T47D (cell line): Measurements from ENCODE around the gene SETX.

ENCODE experiments used
- DNase-seq, 2 experiments: peaks; one replicate each; pipeline versions ENCODE4 v3.0.0 to v3.0.0-alpha.2; 2011 to 2012; ENCODE audit warnings: low read depth in 1 of 2, low spot score in 1 of 2
- JUND ChIP-seq: IDR thresholded peaks from 2 replicates; pipeline ENCODE4 v1.6.1; 2012; ENCODE audit warnings: low read depth
- in situ Hi-C: cut with HindIII; loops from 2 replicates; pipeline ENCODE4 v1.10.0; 2016; ENCODE audit warnings: low sequenced_read_pairs, low pct_unique_long_range_greater_than_20kb

The SETX gene

GRCh38 chr9:132239999-132240840, 114.6 kb downstream of the SETX start:
- TF ChIP-seq JUND = no peak
- in situ Hi-C loops = no loop called here
- DNase-seq = no peak

DNA sequence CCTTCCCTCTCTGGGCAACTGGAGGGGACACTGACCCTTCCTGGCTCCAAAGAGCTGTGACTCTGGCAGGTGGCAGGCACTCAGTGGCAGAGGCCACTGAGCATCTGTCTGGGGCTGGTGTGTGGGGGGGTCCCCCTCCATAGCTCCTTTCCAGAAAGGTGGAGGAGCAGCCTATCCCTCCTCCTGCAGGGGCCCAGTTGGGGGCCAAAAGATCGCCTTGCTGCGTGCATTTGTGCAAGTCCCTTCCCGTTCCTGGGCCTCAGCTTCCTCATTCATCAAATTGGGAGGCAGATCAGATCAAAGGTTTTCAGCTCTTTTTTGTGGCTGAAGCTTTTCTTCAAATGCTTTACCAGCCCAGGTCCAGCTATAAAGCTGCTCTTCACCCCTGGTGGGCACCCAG, 115.3 kb downstream of the SETX start:
- no peak for TF ChIP-seq JUND
- no peak for DNase-seq
- in situ Hi-C loops = no loop called here

GRCh38 chr9:132238992-132239391, 115.8 kb downstream of the SETX start:
- no peak for DNase-seq
- no peak for TF ChIP-seq JUND
- in situ Hi-C loops = no loop called here

DNA sequence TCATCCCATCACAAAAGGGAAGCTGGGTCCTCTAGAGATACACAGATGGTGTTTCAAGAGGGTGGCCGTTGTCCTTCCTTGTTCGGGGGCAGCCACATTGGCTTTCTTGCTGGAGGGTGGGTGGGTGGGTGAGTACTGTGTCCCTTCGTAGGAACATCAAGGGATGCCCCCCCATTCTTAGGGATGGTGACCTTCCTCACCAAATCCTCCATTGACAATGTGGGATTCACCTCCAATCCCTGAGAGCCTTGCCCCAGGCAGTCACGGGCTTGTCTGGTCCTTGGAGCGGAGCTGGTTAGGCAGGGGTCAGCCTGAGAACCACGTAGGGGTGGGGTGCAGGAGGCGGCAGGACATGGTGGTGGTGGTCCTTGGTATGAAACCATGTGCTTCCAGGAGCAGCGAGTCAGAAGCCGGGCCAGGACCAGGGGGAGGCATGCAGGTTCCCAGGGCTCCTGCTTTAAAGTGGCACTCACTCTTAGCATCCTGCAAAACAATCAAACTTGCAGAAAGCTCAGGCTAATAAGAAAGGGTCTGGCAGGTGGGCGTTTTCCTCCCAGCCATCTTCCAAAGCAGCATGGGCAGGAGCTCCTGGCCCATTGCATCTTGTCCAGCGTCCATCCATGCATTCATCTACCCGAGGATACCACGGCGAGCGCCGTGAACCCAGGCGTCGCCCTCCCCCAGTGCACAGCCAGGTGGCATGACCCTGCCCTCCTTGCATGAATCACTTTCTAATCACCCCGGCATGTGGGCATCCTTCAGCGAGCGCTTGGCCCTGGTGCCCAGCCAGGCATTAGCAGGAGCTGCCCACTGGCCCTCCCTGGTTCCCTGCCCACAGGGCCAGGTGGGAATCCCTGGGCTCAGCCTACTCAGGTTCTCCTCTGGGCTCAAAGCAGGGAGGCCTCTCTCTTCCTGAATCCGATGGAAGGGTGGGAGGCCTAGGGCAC, 116.5 kb downstream of the SETX start:
- no peak for TF ChIP-seq JUND
- in situ Hi-C loops = no loop called here
- no peak for DNase-seq

DNA sequence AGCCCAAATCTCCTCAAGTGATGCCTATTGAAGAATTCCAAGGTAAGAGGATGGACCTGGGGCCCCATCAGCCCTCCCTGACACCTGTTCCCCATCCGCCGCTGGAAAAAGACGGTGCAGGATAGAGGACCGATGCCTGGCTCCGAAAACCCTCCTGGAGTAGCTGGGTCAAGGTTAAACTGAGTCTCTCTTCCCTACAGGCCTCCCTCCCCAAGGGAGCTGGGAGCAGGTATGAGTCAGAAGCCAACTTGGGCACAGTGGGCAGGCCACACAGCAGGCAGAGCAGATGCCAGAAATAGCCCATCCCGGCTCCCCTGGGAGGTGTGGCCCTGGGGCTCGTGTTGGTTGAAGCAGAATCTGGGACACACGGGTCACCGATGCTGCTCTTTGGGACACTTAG, 117.3 kb downstream of the SETX start:
- in situ Hi-C loops = no loop called here
- no peak for DNase-seq
- no peak for TF ChIP-seq JUND

DNA sequence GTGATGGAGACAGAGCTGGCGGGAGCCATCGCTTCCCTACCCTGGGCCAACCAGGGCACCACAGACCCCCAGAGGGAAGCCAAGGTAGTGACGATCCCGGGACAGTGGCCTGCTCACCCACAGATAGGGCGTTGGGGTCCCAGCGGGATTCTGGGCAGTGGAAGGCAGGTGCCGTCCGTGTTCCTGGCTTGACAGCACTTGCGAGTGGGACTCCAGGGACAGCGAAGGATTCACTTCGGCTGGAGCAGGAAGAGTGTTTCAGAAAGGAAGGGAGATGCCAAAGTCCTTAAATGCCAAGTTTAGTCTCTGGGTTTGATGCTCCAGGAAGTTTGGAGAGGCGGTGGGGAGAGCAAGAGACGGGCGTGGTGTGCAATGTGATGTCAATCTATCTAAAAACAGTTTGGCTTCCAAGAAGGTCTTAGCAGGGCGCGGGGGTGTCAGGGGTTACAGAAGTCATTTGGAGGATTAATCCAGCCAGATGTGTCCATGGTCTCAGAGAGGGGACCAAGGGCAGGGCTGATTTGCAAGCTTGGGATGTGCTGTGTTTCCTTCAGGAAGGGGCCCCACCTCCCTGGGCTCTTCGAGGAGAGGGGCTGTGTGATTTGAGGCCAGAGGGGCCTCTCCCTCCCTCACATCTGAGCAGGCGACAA, 118.0 kb downstream of the SETX start:
- in situ Hi-C loops = no loop called here
- DNase-seq = no peak
- TF ChIP-seq JUND = no peak

GRCh38 chr9:132235894-132236661, 118.7 kb downstream of the SETX start:
- DNase-seq = peak; percentile 86 to 91
- TF ChIP-seq JUND = no peak
- in situ Hi-C loops = no loop called here

DNA sequence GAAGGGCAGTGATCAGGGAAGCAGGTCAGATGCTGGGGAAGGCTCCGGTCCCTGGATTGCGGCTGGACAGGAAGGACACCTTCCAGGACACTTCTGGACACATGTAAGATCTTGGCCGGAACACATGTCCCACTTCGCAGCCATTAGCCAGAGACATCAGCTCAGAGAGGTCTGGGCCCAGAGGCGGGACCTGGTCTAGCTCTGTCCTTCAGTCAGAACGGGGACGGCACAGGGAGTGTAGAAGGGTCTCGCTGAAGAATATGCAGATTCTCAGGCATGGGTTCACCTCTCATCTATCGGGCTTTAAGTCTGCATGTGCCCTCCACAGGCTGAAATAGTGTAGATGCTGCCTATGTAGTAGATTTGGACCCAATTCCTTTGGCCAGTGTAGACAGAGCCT, 119.7 kb downstream of the SETX start:
- DNase-seq = no peak
- no peak for TF ChIP-seq JUND
- in situ Hi-C loops = no loop called here

DNA sequence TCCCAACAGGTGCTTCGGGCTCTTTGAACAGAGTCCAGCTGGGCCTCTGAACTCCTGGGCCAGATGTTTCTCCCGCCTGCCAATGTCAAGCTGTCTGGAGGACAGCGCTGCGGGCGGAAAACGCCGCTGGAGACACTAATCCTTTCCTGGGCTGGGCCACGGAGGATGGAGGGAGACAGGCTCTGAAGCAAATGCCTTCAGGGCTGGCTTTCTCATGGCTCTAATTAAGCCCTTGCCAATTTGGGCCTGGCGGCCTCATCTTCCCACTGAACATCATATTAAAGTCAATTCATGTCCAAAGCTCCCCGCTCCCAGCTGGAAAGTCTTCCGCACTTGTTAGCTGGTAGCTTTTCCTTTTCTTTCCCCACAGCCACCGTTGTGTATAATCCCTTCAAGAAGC, 120.3 kb downstream of the SETX start:
- in situ Hi-C loops = no loop called here
- no peak for DNase-seq
- no peak for TF ChIP-seq JUND

GRCh38 chr9:132233138-132233537, 121.6 kb downstream of the SETX start:
- DNase-seq = no peak
- in situ Hi-C loops = no loop called here
- no peak for TF ChIP-seq JUND

DNA sequence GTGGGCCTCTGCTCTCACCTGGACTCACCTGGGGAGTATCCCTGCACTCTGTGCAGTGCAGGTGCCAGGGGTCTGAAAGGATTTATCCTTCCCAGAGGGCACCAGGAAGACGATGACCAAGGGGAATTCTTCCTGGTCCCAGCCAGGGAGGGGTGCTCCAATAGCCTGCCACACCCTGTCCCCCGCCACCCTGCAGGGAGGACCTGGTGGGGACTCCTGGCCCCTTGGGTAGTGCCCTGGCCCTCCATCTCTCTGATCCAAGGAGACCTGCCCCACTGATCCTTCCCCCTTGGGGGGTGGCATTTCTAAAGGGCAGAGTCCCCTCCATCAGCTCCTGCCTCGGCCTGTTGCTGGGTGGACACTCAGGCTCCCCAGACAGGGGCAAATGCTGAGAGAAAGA, 122.3 kb downstream of the SETX start:
- no peak for DNase-seq
- no peak for TF ChIP-seq JUND
- in situ Hi-C loops = no loop called here
